NCI-H2107 (cell line): ENCODE data around the gene TTC23L.
"Not testable (repeated sequence)": the region's sequence is repeated elsewhere in the genome, so short reads cannot be mapped to it uniquely, and the experiment has no call there.

Experiments
- DNase-seq: peaks from one replicate; lab custom pipeline; 2025; lab: John Stamatoyannopoulos, UW

The TTC23L gene

DNA sequence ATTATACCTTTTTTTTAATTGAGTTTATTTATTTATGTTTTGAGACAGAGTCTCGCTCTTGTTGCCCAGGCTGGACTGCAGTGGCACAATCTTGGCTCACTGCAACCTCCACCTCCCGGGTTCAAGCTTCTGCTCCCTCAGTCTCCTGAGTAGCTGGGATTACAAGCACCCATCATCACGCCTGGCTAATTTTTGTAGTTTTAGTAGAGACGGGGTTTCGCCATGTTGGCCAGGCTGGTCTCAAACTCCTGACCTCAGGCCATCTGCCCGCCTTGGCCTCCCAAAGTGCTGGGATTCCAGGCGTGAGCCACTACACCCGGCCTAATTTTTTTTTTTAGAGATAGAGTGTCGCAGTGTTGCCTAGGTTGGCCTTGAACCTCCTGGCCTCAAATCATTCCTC is 84.3 kb downstream of the TTC23L start:
- not testable (repeated sequence) for DNase-seq

DNA sequence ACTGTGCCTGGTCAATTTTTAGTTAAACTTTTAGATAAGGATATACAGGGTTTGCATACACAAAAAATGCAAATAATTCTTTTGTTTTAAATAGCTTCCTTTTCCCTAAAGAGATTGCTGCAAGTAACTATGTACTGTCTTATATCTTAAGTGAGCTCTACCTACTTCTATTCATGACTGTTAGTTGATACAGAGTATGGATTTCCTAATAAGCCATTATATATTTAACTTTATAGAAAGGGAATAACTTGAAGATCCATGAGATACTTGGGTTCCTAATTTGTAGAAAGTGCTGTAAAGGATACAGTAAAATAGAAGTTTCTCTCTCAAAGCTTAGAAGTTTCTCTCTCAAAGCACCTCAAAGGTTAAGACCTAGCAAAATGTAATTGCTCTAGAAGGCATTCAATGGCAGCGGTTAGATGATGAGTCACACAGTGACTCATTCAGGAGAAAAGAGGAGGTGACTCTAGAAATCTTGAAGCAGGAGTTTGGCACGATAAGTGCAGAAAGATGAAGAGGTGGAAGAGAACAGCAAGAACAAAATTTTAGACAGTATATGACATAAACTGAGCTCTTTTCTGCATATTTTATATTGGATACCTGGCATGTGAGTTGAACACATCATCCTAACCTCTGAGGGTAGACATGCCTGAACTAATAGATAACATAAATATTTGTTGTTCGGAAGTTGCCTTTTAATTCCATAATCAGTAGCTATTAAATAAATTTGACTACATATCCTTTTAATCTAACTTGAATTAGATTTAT is 84.9 kb downstream of the TTC23L start:
- no peak for DNase-seq

- no peak for DNase-seq
Measured at GRCh38 chr5:34924462-34924765, 85.5 kb downstream of the TTC23L start.

DNA sequence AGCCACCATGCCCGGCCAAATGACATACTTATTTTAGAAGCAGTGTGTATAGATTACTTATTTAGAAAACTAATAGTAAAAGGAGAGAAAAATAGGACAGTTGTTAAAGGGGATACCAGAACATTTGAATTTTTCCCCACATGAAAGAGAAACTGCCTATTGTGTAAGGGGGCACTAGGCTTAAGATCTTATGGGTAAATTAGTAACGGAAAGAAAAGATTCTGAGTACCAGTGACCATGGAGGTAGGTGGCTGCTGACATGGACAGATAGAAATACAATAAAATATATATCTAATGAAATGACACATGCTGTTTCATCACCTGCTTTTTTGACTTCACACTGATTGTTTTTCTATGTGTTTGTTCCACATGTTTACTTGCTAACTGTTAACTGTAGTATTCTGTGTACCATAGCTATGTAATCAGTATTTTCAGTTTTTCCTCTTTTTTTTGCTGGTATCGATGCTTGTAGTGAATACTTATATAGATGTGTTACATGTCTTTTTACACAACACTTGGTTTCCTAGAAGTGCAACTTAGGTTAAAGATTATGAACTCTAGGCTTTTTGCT is 87.4 kb downstream of the TTC23L start:
- no peak for DNase-seq

DNA sequence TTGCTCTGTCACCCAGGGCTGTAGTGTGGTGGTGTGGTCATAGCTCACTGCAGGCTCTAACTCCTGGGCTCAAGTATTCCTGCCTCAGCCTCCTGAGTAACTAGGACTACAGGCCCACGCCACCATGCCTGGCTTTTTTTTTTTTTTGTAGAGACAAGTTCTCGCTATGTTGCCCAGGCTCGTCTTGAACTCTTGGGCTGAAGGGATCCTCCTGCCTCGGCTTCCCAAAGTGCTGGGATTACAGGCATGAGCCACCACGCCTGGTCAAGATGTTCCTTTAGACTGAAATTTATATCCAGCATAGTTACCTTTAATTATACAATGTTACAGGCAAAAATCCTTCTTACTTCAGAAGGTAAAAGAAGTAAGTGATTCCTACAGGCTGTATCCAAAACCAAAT is 88.8 kb downstream of the TTC23L start:
- DNase-seq, result no peak

DNA sequence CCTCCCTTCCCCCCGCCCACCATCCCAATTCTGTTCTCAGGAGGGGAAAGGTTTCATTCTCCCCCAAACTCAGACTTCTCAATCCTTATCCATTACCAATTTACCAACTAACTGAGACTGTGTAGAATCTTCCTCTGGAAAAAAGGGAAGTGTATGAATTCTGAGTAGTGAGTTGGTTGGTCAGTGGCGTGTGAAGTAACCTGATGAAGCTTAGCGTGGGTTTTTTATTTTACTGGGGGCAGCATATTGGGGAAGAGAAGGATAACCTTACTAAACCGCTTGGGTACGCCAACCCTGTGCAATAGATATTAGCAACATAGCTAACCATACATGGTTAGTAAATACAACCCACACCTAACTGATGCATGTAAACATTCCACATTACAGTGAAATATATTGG is 89.3 kb downstream of the TTC23L start:
- DNase-seq, result no peak

GRCh38 chr5:34929134-34929719 is 90.3 kb downstream of the TTC23L start, which contains the start of gene DNAJC21:
Gene DNAJC21 (plus strand): TSS chr5:34929559. CDS start chr5:34929820, 261 bp downstream.
- peak; percentile 96 for DNase-seq

DNA sequence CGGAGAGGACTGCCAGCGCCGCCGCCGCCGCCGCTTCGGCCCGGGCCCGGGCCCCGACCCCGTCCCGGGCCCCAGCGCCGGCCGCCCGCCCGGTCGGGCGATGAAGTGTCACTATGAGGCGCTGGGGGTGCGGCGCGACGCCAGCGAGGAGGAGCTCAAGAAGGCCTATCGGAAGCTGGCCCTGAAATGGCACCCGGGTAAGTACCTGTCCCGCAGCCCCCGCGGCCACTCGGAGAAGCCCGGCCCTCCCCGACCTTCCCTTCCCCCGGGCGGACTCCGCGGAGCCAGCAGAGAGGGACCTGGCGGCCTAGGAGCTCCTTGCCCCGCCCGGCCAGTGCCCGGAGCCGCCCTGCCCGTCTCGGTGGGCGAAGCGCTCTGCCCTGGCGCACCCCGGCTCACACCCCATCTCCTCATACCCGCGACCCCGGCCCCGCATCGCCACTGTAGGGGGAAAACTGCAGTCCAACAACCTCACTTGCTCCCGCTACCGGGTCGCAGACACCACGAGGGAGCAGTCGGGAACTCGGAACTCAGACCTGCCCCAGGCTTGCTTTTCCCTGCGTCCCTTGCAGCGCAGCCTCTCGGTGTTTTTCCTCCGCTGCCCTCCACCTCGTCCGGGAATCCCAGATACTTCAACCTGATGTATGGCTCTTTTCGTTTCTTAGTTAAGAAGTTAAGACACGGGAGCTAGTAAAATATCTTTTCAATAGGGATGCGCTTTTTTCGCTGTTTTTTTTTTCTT is 90.9 kb downstream of the TTC23L start:
- peak; percentile 57 for DNase-seq

GRCh38 chr5:34930462-34930844 is 91.5 kb downstream of the TTC23L start:
- DNase-seq, result no peak

DNA sequence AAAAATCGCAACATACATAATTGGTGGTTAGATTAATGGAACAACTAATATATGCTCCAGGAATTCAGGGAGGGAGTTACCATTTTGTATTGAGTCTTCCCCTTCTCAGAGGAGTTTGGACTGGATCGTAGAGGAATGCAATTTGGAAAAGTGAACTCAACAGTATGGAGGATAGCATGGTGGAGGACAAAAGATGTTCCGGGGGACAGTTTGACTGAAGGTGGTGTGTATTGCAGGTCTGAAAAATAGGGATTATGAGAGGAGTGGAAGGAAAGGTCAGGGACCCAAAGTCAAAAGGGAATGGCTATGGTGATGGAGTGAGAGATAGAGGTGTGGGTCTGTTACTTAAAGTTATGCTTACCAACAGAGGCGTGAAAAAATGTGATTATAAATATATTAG is 91.9 kb downstream of the TTC23L start:
- DNase-seq, result no peak

GRCh38 chr5:34932947-34933346 is 94.0 kb downstream of the TTC23L start:
- DNase-seq, result no peak

GRCh38 chr5:34941936-34942335 is 103.0 kb downstream of the TTC23L start:
- DNase-seq, result no peak

DNA sequence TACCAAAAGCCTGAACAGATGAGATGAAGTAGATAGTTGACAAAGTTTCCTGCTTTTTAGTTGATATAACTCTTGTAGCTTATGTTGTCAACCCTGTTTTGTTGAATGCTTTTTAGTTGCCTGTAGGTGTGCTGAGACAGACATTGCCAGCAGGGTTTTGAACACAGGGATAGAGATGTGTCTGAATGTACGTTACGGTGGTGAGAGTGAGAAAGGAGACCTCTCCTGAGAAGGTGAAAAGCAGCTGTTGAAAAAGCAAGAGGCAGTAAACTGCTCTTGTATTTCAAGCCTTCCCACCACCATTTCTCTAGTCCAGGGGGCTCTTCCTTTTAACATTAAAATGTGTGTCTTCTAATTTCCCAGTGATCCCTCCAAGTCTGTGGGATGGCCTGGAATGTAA is 105.1 kb downstream of the TTC23L start:
- DNase-seq, result no peak

DNA sequence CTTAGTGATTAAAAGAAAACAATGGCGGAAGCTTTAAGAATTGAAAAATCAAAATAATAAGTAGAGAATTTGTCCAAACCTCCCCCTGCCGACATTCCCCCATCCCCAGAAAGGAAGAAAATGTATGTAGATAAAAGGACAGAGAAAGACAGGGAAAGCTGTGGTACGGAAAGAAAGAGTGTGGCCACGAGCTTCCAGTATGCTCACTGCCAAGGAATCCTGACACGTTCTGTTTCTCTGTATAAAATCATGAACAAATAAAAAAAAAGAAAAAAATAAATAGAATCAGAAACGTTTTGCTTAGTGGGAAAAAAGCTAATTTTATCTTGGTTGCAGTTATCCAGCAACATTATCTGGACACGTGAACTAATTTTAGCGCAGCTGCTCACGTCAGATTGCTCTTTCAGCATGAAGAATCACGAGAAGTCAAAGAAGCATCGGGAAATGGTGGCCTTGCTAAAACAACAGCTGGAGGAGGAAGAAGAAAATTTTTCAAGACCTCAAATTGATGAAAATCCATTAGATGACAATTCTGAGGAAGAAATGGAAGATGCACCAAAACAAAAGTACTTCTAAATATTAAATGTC is 105.6 kb downstream of the TTC23L start:
- no peak for DNase-seq
